Measurements from ENCODE around the gene RNF207. TPM values are rescaled to one million over a fixed set of nuclear protein-coding genes. Genes with fewer than 3 reads are reported as not detected.

Gene RNF207
- total RNA-seq, 2 experiments from 2014 or later = 12.4 to 16.4 TPM

GRCh38 chr1:6262555-6263420 lies 56.9 kb downstream of the RNF207 start:
- peaks cover 14% of the 10 kb centered on the region for H3K27me3 Mint-ChIP-seq
- no peaks in the 10 kb centered on the region for H3K36me3 Mint-ChIP-seq (ENCODE audit: low read depth)
- CTCF ChIA-PET = interaction anchor here (2.3 kb wide), 1 partner anchor 16 kb away, joined by 7 read pairs; no protein-coding TSS in a partner anchor
- H3K27ac Mint-ChIP-seq = no peak overlapping the region
- POLR2A ChIA-PET = interaction anchor here (1.4 to 1.7 kb wide), 2 partner anchors 17 to 25 kb away, joined by 3 read pairs; no protein-coding TSS in a partner anchor
- DNase-seq = no peak
- H3K4me3 Mint-ChIP-seq = no peak overlapping the region
- H3K4me1 Mint-ChIP-seq = peaks cover 48% of the 10 kb centered on the region
- no peaks in the 10 kb centered on the region for H3K9me3 Mint-ChIP-seq

- POLR2A ChIA-PET = interaction anchor here (1.7 kb wide), 1 partner anchor 18 kb away, joined by 3 read pairs; no protein-coding TSS in a partner anchor
- Mint-ChIP-seq H3K4me3 (no peak overlapping the region), H3K27me3 (peaks cover 14% of the 10 kb centered on the region), H3K27ac (peak overlapping the region; percentile 31), H3K9me3 (no peaks in the 10 kb centered on the region), H3K4me1 (peaks cover 57% of the 10 kb centered on the region), H3K36me3 (ENCODE audit: low read depth) (no peaks in the 10 kb centered on the region)
- peak; percentile 30 for DNase-seq
- CTCF ChIA-PET = interaction anchor here (2.3 kb wide), 1 partner anchor 17 kb away, joined by 7 read pairs; no protein-coding TSS in a partner anchor
Measured at GRCh38 chr1:6263716-6264115, 57.8 kb downstream of the RNF207 start.

DNA sequence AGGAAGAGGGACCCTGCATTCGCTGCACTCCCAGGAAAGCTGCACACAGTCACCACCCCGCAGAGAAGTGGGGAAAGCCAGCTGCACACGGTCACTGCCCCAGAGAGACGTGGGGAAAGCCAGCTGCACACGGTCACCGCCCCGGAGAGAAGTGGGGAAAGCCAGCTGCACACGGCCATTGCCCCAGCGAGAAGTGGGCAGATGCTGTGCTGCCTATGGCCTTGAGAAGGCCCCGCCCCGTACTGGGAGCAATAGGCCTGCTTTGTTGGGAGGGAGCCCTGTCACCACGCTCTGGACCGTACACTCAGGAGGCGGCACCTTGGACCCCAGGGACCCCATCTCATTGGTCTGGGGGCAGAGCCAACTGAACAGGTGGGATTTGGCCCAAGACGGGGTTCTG lies 59.2 kb downstream of the RNF207 start:
- Mint-ChIP-seq H3K27me3 (peaks cover 5% of the 10 kb centered on the region), H3K36me3 (ENCODE audit: low read depth) (no peaks in the 10 kb centered on the region), H3K27ac (no peak overlapping the region), H3K9me3 (no peaks in the 10 kb centered on the region), H3K4me1 (peaks cover 48% of the 10 kb centered on the region), H3K4me3 (no peak overlapping the region)
- CTCF ChIA-PET = no interaction called here
- POLR2A ChIA-PET = no interaction called here
- no peak for DNase-seq

DNA sequence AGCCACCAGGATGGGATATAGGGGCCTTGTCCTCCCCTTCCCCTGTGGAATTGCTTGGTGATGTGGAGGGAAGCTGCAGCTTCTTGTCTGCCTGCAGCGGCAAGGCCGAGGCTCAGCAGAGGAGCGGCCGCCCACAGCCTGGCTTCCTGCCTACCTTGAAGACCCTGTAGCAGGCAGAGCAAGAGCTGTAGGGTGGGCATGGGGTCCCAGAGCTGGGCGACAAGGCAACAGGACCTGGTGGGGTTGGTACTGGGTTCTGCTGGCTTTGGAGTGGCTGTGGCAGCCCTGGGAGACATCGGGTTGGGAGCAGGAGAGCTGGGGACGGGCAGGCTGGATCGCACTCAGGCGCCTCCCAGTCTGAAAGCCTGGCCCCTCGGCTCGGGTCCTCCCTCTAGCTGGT lies 60.7 kb downstream of the RNF207 start:
- no peak overlapping the region for H3K27ac Mint-ChIP-seq

DNA sequence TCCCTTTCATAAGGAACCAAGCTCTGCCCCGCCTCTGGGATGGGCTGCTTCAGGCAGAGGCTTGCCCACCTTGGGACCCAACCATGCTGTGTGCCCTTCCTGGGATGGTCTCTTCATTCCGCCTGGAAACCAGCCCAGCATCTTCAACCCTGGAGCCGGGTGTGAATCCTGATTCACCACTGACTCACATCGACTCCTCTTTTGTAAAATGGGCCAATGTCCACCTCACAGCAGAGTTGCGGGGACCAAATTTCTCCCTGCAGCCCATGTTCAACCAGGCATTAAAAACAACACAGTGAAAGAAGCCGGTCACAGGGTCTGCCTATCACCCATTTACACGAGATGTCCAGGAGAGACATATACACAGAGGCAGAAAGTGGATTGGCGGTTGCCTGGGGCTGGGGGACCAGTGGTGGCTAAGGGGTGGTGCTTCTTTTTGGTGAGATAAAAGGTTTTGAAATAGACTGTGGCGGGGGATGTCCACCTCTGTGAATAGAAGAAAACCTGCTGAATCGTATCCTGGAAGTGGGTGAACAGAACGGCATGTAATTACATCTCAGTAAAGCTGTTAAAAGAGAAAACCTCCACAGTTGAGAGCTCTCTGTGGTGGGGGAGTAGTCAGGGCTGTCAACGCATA lies 61.9 kb downstream of the RNF207 start:
- POLR2A ChIA-PET = no interaction called here
- H3K27ac Mint-ChIP-seq = peak overlapping the region; percentile 12

More for the DNA sequence above, 60.7 kb downstream of the RNF207 start:
- no peaks in the 10 kb centered on the region for H3K36me3 Mint-ChIP-seq (ENCODE audit: low read depth)
- CTCF ChIA-PET = interaction anchor here (2.6 kb wide), 1 partner anchor 20 kb away, joined by 7 read pairs; no protein-coding TSS in a partner anchor
- H3K4me1 Mint-ChIP-seq = peaks cover 48% of the 10 kb centered on the region
- POLR2A ChIA-PET = no interaction called here
- H3K27me3 Mint-ChIP-seq = peaks cover 3% of the 10 kb centered on the region
- no peak overlapping the region for H3K4me3 Mint-ChIP-seq
- DNase-seq = no peak
- no peaks in the 10 kb centered on the region for H3K9me3 Mint-ChIP-seq

DNA sequence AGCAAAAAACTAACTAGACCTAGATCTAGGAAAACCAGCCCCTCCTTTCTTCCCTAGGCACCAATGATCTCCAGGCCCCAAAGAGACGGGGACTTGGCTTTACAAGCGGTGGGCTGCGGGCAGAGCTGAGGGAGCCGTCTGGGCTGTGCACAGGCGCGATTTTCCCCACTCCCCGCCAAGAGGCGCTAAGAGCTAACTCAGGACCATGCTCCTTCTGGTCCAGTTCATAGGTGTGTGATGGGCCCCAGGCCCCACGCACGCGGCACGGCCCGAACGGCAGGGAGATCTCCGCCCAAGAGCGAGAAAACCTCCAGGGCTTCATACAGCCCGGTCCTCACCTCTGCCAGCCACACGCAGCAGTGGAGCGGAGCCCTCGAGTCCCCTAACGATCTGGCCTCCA lies 62.5 kb downstream of the RNF207 start:
- Mint-ChIP-seq H3K36me3 (ENCODE audit: low read depth) (no peaks in the 10 kb centered on the region), H3K9me3 (no peaks in the 10 kb centered on the region)
- POLR2A ChIA-PET = no interaction called here

More for the DNA sequence above, 61.9 kb downstream of the RNF207 start:
- Mint-ChIP-seq H3K4me1 (peaks cover 38% of the 10 kb centered on the region), H3K27me3 (no peaks in the 10 kb centered on the region), H3K36me3 (ENCODE audit: low read depth) (no peaks in the 10 kb centered on the region), H3K4me3 (no peak overlapping the region), H3K9me3 (no peaks in the 10 kb centered on the region)
- CTCF ChIA-PET = interaction anchor here (2.6 kb wide), 1 partner anchor 21 kb away, joined by 7 read pairs; no protein-coding TSS in a partner anchor
- DNase-seq = no peak

GRCh38 chr1:6269296-6269695 lies 63.4 kb downstream of the RNF207 start:
- no peak overlapping the region for H3K27ac Mint-ChIP-seq
- no peaks in the 10 kb centered on the region for H3K27me3 Mint-ChIP-seq
- H3K36me3 Mint-ChIP-seq (ENCODE audit: low read depth) = no peaks in the 10 kb centered on the region

More for the DNA sequence above, 62.5 kb downstream of the RNF207 start:
- peak overlapping the region; percentile 12 for H3K27ac Mint-ChIP-seq
- CTCF ChIA-PET = interaction anchor here (2.6 kb wide), 1 partner anchor 22 kb away, joined by 7 read pairs; no protein-coding TSS in a partner anchor
- no peak overlapping the region for H3K4me3 Mint-ChIP-seq
- H3K4me1 Mint-ChIP-seq = peaks cover 34% of the 10 kb centered on the region
- DNase-seq = no peak
- H3K27me3 Mint-ChIP-seq = no peaks in the 10 kb centered on the region

DNA sequence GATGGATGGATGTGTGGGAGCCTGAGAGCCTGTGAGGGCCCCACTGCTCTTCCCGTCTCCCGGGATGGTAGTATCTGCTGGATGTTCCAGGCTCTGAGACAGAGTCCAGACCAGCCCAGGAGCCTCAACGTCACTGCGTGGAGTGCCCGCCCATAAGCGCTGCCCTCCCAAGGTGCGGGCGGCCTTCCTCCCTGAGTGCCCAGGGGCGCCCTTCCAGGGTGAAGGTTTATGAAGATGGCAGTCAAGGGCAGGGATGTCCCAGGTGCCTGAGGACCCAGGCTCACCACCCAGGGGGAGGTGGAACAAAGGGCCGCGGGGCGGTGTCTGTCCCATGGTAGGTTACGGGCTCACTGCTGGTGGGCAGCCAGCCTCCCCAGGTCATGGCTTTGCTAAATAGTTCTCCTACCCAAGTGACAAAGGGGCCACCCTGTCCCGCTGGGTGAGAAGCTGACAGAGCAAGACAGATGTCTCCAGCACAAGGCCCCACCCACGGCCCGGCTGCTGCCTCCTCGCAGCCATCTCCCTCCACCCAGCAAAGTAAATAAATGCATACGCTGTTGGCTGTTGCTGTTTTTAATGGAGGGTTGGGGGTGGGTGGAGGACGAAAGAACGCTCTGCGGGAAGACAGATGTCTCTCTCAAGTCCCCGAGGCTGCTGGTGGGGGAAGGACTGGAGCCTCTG lies 63.9 kb downstream of the RNF207 start:
- DNase-seq = no peak
- ChIA-PET CTCF (no interaction called here), POLR2A (no interaction called here)
- no peaks in the 10 kb centered on the region for H3K36me3 Mint-ChIP-seq (ENCODE audit: low read depth)
- no peaks in the 10 kb centered on the region for H3K9me3 Mint-ChIP-seq
- H3K4me3 Mint-ChIP-seq = no peak overlapping the region
- H3K27me3 Mint-ChIP-seq = no peaks in the 10 kb centered on the region
- H3K4me1 Mint-ChIP-seq = peaks cover 23% of the 10 kb centered on the region
- H3K27ac Mint-ChIP-seq = no peak overlapping the region

More at GRCh38 chr1:6269296-6269695, 63.4 kb downstream of the RNF207 start:
- Mint-ChIP-seq H3K4me1 (peaks cover 25% of the 10 kb centered on the region), H3K4me3 (no peak overlapping the region), H3K9me3 (no peaks in the 10 kb centered on the region)
- CTCF ChIA-PET = no interaction called here
- POLR2A ChIA-PET = no interaction called here
- DNase-seq = no peak

- Mint-ChIP-seq H3K4me3 (no peak overlapping the region), H3K27me3 (no peaks in the 10 kb centered on the region), H3K27ac (no peak overlapping the region), H3K9me3 (no peaks in the 10 kb centered on the region), H3K4me1 (peaks cover 22% of the 10 kb centered on the region), H3K36me3 (ENCODE audit: low read depth) (no peaks in the 10 kb centered on the region)
- ChIA-PET CTCF (no interaction called here), POLR2A (no interaction called here)
- DNase-seq = no peak
Measured at GRCh38 chr1:6270401-6270800, 64.5 kb downstream of the RNF207 start.

Other genes starting within 250 kb of the RNF207 start
- 10 to 100 TPM; 18.1 to 19.1 TPM for gene NPHP4, start 213.7 kb upstream of the RNF207 start, total RNA-seq
- gene KCNAB2, start 160.2 kb upstream of the RNF207 start, total RNA-seq = 100 to 1,000 TPM; 284 to 286 TPM
- gene CHD5, start 25.8 kb upstream of the RNF207 start, total RNA-seq = under 1 TPM; 0.10 to 0.18 TPM
- gene RPL22, start 6.5 kb upstream of the RNF207 start, total RNA-seq = 100 to 1,000 TPM; 258 to 298 TPM
- gene ICMT, start 29.8 kb downstream of the RNF207 start, total RNA-seq = 10 to 100 TPM; 49.8 to 49.9 TPM
- gene HES3, start 38.1 kb downstream of the RNF207 start, total RNA-seq = not detected
- gene GPR153, start 55.0 kb downstream of the RNF207 start, total RNA-seq = 1 to 10 TPM; 3.9 to 4.4 TPM
- gene ACOT7, start 187.6 kb downstream of the RNF207 start, total RNA-seq = 10 to 100 TPM; 56.8 to 58.6 TPM
- under 1 TPM; 0.13 to 0.70 TPM for gene HES2, start 213.8 kb downstream of the RNF207 start, total RNA-seq
- gene ESPN, start 218.7 kb downstream of the RNF207 start, total RNA-seq = under 1 TPM; 0.96 to 0.98 TPM